K562 (cell line): ENCODE data around the gene ZNF487.

Source experiments
- ATF3 ChIP-seq, 2 experiments: fragments of 450-650 bp in 1 of 2; sonication (generic) in 1 of 2; formaldehyde crosslinking in 1 of 2; IDR thresholded peaks in 1 of 2; conservative IDR thresholded peaks in 1 of 2; 2 replicates each; pipeline versions ENCODE4 v1.6.1 to v1.8.1; 2016 to 2023; ENCODE audit warnings: mild to moderate bottlenecking in 2 of 2, moderate library complexity in 2 of 2, inconsistent platforms in 1 of 2, missing genetic modification reagents in 1 of 2
- CTCF ChIP-seq, 3 experiments: IDR thresholded peaks in 2 of 3; conservative IDR thresholded peaks in 1 of 3; 2 replicates each; pipeline ENCODE4 v1.5.1; 2011 to 2012; ENCODE audit warnings: low read length in 3 of 3, mild to moderate bottlenecking in 3 of 3, control low read depth in 2 of 3, improper control_type of control experiment in 1 of 3, inconsistent platforms in 1 of 3, low read depth in 1 of 3, mixed read lengths in 1 of 3, moderate library complexity in 1 of 3; ENCODE audit not compliant: insufficient read depth in 2 of 3
- FOXK2 ChIP-seq, 2 experiments: fragments of 450-650 bp; IDR thresholded peaks in 1 of 2; conservative IDR thresholded peaks in 1 of 2; 2 replicates each; pipeline ENCODE4 v1.6.1; 2016; ENCODE audit warnings: low read depth in 2 of 2, mild to moderate bottlenecking in 1 of 2
- HCFC1 ChIP-seq: IDR thresholded peaks from 2 replicates; pipeline ENCODE4 v1.6.1; 2012; ENCODE audit warnings: low read depth, low read length, improper control_type of control experiment
- KLF10 ChIP-seq: fragments of 250-450 bp; sonication (Bioruptor Pico); IDR thresholded peaks from 2 replicates; pipeline ENCODE4 v1.6.1; 2021; ENCODE audit warnings: matching md5 sums
- TARDBP ChIP-seq: fragments of 450-650 bp; IDR thresholded peaks from 2 replicates; pipeline ENCODE4 v1.6.1; 2016

DNA sequence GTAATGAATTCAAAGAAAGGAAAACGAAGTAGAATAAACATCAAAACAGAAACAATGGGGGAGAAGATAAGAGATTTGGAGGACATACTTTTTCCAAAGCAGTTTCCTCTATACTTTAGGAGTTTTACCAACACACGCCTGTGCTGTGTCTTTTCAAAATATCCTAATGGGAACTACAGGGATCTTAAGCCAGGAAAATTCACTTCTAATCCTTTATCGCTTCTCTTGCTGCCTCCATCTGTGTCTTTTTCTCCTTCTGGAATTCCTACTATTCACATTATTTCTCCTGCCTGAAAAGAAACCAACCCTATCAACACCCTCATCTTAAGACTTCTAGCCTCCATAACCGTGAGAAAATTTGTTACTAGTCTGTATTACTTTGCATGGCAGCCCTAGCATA, 34.7 kb upstream of the ZNF487 start:
- TF ChIP-seq CTCF (IDR thresholded peaks at IDR 0.05 in 2 of 3, conservative IDR thresholded peaks at IDR 0.05 in 1 of 3; ENCODE audit: insufficient read depth in 2 of 3, low read depth in 1 of 3, low read length in 3 of 3), result no peak
- TF ChIP-seq KLF10 (CRISPR knock-in tag), result no peak
- no peak for TF ChIP-seq HCFC1
- TF ChIP-seq FOXK2 (conservative IDR thresholded peaks at IDR 0.05 in 1 of 2, IDR thresholded peaks at IDR 0.05 in 1 of 2; ENCODE audit: low read depth in 2 of 2), result no peak; a peak in 1 of 4 replicates
- no peak for TF ChIP-seq TARDBP
- no peak for TF ChIP-seq ATF3 (IDR thresholded peaks at IDR 0.05)
- TF ChIP-seq ATF3 (CRISPR knock-in tag; conservative IDR thresholded peaks at IDR 0.05), result no peak
